Body of pancreas (tissue), 4 donors: ENCODE results near the gene RECK.

ENCODE experiments used
- POLR2A ChIP-seq, 3 donors: fragments of 450-650 bp; IDR thresholded peaks; one replicate each; pipeline ENCODE4 v1.6.1; 2016; ENCODE audit warnings: antibody characterized with exemption in 3 of 3, mild to moderate bottlenecking in 2 of 3
- TF ChIP-seq, protein P1 (sequence below), 7 experiments: fragments of 450-650 bp in 4 of 7; fragments of 200-600 bp in 3 of 7; sonication (generic) in 3 of 7; IDR thresholded peaks; one replicate each; pipeline ENCODE4 v1.5.1; 2016 to 2019; ENCODE audit warnings: antibody characterized with exemption in 7 of 7

GRCh38 chr9:36127652-36128244 is 91.0 kb downstream of the RECK start:
- TF ChIP-seq, protein P1, sequence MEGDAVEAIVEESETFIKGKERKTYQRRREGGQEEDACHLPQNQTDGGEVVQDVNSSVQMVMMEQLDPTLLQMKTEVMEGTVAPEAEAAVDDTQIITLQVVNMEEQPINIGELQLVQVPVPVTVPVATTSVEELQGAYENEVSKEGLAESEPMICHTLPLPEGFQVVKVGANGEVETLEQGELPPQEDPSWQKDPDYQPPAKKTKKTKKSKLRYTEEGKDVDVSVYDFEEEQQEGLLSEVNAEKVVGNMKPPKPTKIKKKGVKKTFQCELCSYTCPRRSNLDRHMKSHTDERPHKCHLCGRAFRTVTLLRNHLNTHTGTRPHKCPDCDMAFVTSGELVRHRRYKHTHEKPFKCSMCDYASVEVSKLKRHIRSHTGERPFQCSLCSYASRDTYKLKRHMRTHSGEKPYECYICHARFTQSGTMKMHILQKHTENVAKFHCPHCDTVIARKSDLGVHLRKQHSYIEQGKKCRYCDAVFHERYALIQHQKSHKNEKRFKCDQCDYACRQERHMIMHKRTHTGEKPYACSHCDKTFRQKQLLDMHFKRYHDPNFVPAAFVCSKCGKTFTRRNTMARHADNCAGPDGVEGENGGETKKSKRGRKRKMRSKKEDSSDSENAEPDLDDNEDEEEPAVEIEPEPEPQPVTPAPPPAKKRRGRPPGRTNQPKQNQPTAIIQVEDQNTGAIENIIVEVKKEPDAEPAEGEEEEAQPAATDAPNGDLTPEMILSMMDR (IDR thresholded peaks at IDR 0.05): no peak
- no peak for TF ChIP-seq POLR2A (IDR thresholded peaks at IDR 0.05)
